HTR-8/SVneo (cell line): ENCODE measurements around the gene ZBTB4.

Experiments used
- DNase-seq: peaks from one replicate; pipeline ENCODE4 v3.0.0; 2011; ENCODE audit warnings: low spot score, mixed read lengths; ENCODE audit not compliant: insufficient read length
- FAIRE-seq: peaks from 2 replicates; lab custom pipeline; 2011; peaks lifted over from hg19 to GRCh38; lab: Jason Lieb, UNC

ZBTB4 gene

GRCh38 chr17:7427549-7427948 lies 51.9 kb downstream of the ZBTB4 start:
- FAIRE-seq = no peak

GRCh38 chr17:7426896-7427489 lies 52.4 kb downstream of the ZBTB4 start:
- DNase-seq = no peak
- no peak for FAIRE-seq

More at GRCh38 chr17:7427549-7427948, 51.9 kb downstream of the ZBTB4 start:
- no peak for DNase-seq

- DNase-seq (no peak), FAIRE-seq (no peak)
Observed at GRCh38 chr17:7426203-7426863, 53.1 kb downstream of the ZBTB4 start.

DNA sequence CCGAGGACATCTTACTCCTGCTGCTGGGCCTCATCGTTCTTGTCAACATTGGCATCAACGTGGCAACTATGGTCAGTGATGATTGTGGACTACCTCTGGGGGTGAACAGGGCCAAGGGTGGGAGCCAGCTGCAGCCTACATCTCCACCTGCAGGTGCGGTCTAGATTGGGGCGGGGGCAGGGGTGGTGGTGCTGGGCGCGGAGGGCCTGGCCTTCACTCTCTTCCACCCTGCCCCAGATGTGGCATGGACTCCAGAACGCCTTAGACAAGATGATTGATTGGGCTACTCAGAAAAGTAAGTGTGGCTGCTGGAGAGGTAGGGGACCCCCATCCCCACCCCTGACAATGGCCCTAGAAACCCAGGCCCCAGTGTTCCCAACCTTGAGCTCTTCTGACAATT lies 53.7 kb downstream of the ZBTB4 start:
- DNase-seq (no peak), FAIRE-seq (no peak)

GRCh38 chr17:7425316-7425715 lies 54.1 kb downstream of the ZBTB4 start, which contains the start of gene SPEM2:
SPEM2 (plus strand) TSS chr17:7425616; CDS start chr17:7425689, 73 bp downstream.
- DNase-seq (no peak), FAIRE-seq (no peak)

DNA sequence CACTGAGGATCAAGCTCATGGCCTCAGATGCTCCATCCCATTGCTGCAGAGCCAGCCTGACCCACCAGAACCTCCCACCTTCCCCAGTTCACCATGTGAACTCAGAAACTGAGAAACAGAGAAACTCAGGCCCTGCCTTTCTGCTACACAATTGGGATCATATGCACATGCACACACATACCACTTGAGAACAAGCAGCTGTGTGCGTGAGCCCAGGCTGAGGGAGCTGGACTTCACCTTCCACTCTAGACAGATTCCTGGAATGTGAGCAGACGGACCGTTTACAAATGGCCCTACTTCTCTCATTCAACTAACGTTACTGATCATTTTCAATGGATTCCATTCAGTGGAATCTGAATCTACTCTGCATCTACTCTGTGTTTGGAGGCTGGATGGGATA lies 55.8 kb downstream of the ZBTB4 start:
- FAIRE-seq (peak; percentile 38), DNase-seq (no peak)

DNA sequence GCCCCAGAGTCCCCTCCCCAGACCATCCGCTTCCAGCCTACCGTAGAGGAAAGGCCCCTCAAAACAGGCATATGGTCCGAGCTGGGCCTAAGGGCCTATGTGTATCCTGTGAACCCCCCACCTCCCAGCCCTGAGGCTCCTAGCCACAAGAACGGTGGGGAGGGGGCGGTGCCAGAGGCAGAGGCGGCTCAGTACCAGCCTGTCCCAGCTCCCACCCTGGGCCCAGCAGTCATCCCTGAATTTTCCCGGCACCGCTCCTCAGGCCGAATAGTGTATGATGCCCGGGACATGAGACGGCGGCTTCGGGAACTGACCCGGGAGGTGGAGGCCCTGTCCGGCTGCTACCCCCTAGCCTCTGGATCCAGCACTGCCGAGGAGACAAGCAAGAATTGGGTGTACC lies 58.2 kb downstream of the ZBTB4 start:
- FAIRE-seq = no peak
- no peak for DNase-seq

- FAIRE-seq = no peak
- DNase-seq = no peak
Observed at GRCh38 chr17:7419819-7420610, 59.4 kb downstream of the ZBTB4 start, which contains the start of gene SPEM1. SPEM1 (plus strand) TSS chr17:7420324; CDS start chr17:7420385, 61 bp downstream.

- no peak for DNase-seq
- no peak for FAIRE-seq
Observed at GRCh38 chr17:7418472-7419152, 60.8 kb downstream of the ZBTB4 start.

- no peak for DNase-seq
- FAIRE-seq = no peak
Observed at GRCh38 chr17:7417056-7417655, 62.3 kb downstream of the ZBTB4 start.

GRCh38 chr17:7416323-7416722 lies 63.1 kb downstream of the ZBTB4 start:
- FAIRE-seq (no peak), DNase-seq (no peak)

- DNase-seq (no peak), FAIRE-seq (no peak)
Observed at GRCh38 chr17:7415784-7416183, 63.6 kb downstream of the ZBTB4 start.

DNA sequence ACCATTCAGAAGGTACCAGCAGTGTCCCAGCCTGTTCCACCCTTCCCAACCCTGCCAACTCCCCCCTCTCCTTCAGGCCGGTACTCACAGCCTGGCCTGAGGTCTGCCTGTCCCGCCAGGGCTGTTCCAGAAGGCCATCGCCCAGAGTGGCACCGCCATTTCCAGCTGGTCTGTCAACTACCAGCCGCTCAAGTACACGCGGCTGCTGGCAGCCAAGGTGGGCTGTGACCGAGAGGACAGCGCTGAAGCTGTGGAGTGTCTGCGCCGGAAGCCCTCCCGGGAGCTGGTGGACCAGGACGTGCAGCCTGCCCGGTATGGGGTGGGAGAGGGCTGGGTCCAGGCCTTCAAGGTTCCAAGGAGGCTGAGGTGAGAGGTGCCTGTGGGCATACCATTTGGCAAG lies 64.6 kb downstream of the ZBTB4 start:
- no peak for FAIRE-seq
- DNase-seq = no peak

- DNase-seq = peak; percentile 45
Observed at GRCh38 chr17:7413346-7413985, 66.0 kb downstream of the ZBTB4 start.

DNA sequence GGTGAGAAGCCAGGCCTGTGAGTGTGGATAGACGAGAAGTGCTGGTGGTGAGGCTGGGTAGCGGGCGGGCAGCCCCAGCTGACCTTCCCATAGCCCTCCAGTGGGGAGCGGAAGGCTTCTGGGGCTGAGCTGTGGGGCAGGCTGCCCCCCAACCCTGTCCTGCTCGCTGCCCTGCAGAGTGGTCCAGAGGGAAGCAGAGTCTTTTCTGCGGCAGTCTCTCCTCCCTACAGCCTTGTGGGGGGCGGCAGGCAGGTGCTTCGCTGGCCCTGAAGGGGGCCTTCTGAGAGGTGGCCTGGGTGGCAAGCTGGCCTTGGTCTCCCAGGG lies 68.0 kb downstream of the ZBTB4 start:
- no peak for DNase-seq
- no peak for FAIRE-seq

More at GRCh38 chr17:7413346-7413985, 66.0 kb downstream of the ZBTB4 start:
- peak; percentile 16 for FAIRE-seq

GRCh38 chr17:7410634-7411426 lies 68.6 kb downstream of the ZBTB4 start:
- FAIRE-seq (no peak), DNase-seq (no peak)

GRCh38 chr17:7409716-7410115 lies 69.7 kb downstream of the ZBTB4 start:
- no peak for FAIRE-seq
- no peak for DNase-seq
